NCI-H510A (cell line): ENCODE results near the gene UIMC1.
"Not testable (repeated sequence)": the region's sequence is repeated elsewhere in the genome, so short reads cannot be mapped to it uniquely, and the experiment has no call there.

Experiments
- DNase-seq: peaks from one replicate; lab custom pipeline; 2025; lab: John Stamatoyannopoulos, UW

Gene UIMC1

DNA sequence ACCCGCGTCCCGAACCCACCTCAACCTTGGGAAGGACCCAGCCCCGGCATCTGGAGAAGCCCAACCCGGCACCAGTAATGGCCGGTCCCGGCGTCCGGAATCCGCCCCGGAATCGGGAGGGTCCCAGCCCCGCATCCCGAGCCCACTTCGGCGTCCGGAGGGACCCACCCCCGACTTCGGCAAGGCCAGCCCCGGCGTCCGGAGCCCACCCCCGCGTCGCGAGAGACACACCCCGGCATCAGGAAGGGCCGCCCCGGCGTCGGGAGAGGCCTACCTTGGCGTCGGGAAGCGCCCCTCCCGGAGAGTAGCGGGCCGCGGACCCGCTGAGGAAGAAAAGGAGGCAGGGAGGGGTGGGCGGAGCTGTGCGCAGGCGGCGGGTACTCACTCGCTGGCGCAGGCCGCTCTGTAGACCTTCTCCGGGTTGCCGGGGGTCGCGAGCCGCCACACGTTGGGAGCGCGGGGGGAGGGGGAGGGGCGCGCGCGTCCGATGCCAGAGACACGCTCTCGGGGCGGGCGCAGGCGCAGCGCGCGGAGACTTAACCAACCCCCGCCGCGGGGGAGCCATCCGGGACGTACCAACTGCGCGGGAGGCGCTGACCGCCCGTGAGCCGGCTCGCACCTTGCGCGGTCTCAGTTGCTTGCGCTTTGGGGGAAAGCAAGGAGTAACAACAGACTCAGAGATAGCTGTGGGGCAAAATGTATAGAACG, at the start of gene UIMC1:
Gene UIMC1, minus strand, starts transcription at position 515 of the 708 bp plus-strand sequence. CDS start 24,164 bp downstream, outside the sequence.
- DNase-seq, result peak; percentile 80

DNA sequence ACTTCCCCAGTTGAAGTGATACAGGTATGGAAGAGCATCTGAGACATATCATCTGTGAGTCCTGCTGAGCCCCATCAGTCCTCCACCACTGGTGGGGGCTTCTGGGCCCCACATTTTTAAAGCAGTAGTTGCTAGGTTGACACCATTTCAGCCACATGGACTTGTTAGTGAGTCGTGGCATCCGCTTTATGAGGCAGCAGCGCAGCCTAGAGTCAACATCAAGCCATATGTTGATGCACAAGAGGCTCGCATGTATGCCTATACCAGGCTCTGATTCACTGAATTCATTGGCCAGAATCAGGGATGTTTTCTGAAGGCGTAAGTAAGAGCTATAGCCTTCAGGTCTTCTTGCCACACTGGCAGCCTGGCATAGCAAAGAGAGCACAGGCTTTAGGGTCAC, 42.7 kb upstream of the UIMC1 start:
- no peak for DNase-seq

- DNase-seq, result not testable (repeated sequence)
Measured at GRCh38 chr5:177048531-177048930, 42.0 kb upstream of the UIMC1 start.

- DNase-seq, result no peak
Measured at GRCh38 chr5:177045631-177046030, 39.1 kb upstream of the UIMC1 start.

GRCh38 chr5:177044641-177045040, 38.1 kb upstream of the UIMC1 start:
- DNase-seq, result no peak

GRCh38 chr5:177043958-177044357, 37.4 kb upstream of the UIMC1 start:
- no peak for DNase-seq

DNA sequence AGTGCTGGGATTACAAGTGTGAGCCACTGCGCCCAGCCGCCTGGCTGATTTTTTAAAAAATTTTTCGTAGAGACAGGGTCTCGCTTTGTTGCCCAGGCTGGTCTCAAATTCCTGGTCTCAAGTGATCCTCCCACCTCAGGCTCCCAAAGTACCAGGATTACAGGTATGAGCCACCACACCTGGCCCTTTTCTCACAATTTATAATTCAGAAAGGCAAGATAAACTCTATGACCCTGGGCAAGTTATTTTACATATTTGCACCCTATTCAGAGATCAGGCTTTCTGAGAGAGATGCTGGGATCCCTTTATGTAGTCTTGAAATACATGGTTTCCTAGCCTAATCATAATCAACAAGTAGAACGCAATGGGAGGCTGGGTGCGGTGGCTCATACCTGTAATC, 36.5 kb upstream of the UIMC1 start:
- DNase-seq, result no peak

GRCh38 chr5:177041936-177042335, 35.4 kb upstream of the UIMC1 start:
- DNase-seq, result no peak

GRCh38 chr5:177040814-177041420, 34.3 kb upstream of the UIMC1 start:
- DNase-seq, result no peak

GRCh38 chr5:177036921-177037320, 30.3 kb upstream of the UIMC1 start:
- DNase-seq, result no peak

GRCh38 chr5:177036443-177036842, 29.9 kb upstream of the UIMC1 start:
- no peak for DNase-seq

GRCh38 chr5:177035976-177036375, 29.4 kb upstream of the UIMC1 start:
- DNase-seq, result no peak

- no peak for DNase-seq
Measured at GRCh38 chr5:177029498-177029897, 22.9 kb upstream of the UIMC1 start.

DNA sequence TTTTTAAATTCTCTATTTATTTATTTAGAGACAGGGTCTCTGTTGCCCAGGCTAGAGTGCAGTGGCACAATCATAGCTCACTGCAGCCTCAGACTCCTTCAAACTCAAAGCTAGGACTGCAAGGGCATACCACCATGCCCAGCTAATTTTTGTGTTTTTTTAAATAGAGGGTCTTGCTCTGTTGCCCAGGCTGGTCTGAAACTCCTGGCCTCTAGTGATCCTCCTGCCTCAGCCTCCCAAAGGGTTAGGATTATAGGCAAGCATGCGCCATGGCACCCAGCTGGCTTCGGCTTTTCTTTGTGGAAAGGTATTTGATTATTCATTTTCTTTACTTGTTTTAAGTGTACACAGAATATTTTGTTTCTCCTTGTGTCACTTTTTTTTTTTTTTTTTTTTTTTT, 21.1 kb upstream of the UIMC1 start:
- DNase-seq, result no peak

- DNase-seq, result no peak
Measured at GRCh38 chr5:177025101-177025601, 18.6 kb upstream of the UIMC1 start.

DNA sequence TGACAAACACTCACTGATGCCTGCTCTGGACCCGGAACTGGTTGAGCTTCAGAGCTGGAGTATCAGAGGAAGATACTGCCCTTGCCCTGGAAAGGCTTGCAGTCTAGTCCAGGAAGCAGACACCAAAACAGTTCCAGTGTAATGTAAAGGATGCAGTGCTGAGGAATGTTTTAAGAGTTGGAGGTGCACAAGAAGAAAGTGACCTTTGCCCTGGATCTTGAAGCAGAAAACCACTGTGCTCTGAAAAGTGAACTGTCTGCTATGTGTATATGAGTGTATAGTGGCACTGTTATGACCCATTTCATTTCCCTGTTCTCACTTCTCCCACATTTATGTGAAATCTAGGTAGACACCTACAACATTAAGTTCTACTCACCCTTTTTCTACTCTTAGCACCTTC, 18.0 kb upstream of the UIMC1 start:
- no peak for DNase-seq

GRCh38 chr5:177023303-177023664, 16.7 kb upstream of the UIMC1 start:
- no peak for DNase-seq

DNA sequence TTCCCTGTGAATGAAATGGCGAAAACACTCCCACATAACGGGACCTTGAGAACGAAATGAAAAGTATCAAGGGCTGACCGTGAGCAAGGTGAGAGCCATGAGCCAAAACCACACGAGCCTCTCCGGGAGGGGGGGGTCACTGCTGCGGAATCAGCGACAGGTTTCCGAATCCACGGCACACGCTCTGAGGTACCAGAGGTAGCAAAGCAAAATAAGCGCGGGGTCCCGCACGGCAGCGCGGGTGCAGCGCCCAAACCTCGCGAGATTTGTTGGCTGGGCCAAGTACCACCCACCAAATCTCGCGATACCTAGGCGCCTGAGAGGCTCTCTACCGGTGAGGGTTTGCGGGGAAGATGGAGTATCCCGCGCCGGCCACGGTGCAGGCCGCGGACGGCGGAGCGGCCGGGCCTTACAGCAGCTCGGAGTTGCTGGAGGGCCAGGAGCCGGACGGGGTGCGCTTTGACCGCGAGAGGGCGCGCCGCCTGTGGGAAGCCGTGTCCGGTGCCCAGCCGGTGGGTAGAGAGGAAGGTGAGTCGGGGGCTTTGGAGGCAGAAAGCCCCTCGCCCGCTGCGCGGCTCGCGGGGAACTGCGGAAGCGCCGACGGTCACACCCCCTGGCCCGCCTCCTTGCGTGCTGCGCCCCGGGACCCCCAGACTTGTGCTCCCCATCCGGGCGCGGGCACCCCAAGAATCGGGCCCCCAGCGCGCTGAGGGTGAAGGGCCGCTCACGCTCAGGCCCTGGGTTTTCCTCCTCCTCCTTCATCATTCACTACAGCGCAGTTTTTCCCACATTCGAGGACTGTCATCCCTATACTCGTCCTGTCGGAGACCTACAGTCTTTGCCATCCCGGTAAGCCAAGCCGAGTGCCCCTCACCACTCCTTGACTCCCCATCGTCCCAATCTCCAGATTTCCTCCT, 16.1 kb upstream of the UIMC1 start, which contains the start of gene ZNF346:
Gene ZNF346, plus strand, starts transcription at position 311 of the 917 bp plus-strand sequence. Its CDS starts 43 bp downstream, at position 354.
- DNase-seq, result peak; percentile 70

- no peak for DNase-seq
Measured at GRCh38 chr5:177020033-177020432, 13.5 kb upstream of the UIMC1 start.

GRCh38 chr5:177018341-177018740, 11.8 kb upstream of the UIMC1 start:
- no peak for DNase-seq

DNA sequence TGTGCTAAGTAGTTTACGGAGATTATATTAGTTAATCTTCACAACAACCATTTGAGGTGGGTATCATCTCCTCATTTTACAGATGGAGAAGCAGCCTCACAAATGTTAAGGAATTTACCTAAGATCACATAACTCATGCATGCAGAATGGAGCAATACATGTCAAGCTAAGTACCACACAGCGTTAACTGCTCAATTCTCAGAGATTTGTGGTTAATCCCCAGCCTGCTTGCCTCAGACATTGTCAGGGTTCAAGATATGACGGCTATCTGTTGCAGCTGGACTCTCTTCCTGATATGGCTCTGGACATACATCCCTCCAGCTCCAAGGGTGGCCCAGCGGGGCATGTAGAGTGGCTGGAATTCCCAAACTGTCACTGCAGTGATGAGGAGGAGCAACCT, 8.6 kb upstream of the UIMC1 start:
- no peak for DNase-seq

DNA sequence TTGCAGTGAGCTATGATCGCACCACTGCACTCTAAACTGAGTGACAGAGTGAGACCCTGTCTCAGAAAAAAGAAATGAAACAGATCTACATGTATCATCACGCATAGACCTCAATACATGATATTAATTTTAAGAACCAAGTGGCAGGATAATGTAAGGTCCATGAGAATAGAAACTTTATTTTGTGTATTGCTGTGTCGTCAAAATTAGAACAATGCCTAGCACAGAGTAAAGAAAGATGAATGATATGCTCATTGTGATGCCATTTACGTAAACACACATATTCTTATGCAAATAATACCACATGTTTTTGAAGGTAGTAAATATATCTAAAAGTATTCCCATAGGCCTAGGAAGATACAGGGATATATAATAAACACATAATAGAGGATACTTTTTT, 3.6 kb upstream of the UIMC1 start:
- no peak for DNase-seq

DNA sequence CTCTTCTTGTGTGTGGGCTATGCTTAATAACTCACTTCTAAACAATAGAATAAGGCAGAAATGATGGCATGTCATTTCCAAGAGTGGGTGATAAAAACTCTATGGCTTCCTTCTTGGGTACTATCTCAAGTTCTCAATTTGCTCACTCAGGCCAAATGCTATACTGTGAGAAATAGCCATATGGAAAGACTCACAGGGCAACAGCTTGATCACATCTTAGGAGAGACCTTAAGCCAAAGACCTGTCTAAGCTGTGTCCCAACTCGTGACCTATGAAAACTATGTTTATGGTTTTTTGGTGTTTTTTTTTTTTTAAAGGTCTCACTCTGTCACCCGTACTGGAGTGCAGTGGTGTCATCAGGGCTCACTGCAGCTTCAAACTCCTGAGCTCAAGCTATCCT, 2.1 kb upstream of the UIMC1 start:
- no peak for DNase-seq
